NCI-H510A (cell line): ENCODE results near the gene JAZF1.
A peak's percentile ranks its signal among the peaks of the same experiment; 100 is the strongest.
"Not testable (repeated sequence)": the region's sequence is repeated elsewhere in the genome, so short reads cannot be mapped to it uniquely, and the experiment has no call there.

ENCODE experiments used
- DNase-seq: peaks from one replicate; lab custom pipeline; 2025; lab: John Stamatoyannopoulos, UW

Gene JAZF1

GRCh38 chr7:27940341-27940740 is 240.3 kb downstream of the JAZF1 start:
- no peak for DNase-seq

- DNase-seq, result no peak
Observed at GRCh38 chr7:27939893-27940292, 240.7 kb downstream of the JAZF1 start.

- no peak for DNase-seq
Observed at GRCh38 chr7:27936768-27937102, 243.9 kb downstream of the JAZF1 start.

GRCh38 chr7:27936047-27936767 is 244.4 kb downstream of the JAZF1 start:
- no peak for DNase-seq

GRCh38 chr7:27933671-27934565 is 246.7 kb downstream of the JAZF1 start:
- DNase-seq, result no peak

GRCh38 chr7:27930910-27931476 is 249.6 kb downstream of the JAZF1 start:
- DNase-seq, result no peak

GRCh38 chr7:27929127-27929526 is 251.5 kb downstream of the JAZF1 start:
- no peak for DNase-seq

GRCh38 chr7:27928001-27928400 is 252.6 kb downstream of the JAZF1 start:
- no peak for DNase-seq

GRCh38 chr7:27925573-27926201 is 254.9 kb downstream of the JAZF1 start:
- DNase-seq, result no peak

- no peak for DNase-seq
Observed at GRCh38 chr7:27923642-27923980, 257.0 kb downstream of the JAZF1 start.

GRCh38 chr7:27922907-27923641 is 257.5 kb downstream of the JAZF1 start:
- no peak for DNase-seq

GRCh38 chr7:27922389-27922788 is 258.2 kb downstream of the JAZF1 start:
- DNase-seq, result not testable (repeated sequence)

- DNase-seq, result peak; percentile 6
Observed at GRCh38 chr7:27921081-27921836, 259.3 kb downstream of the JAZF1 start.

- no peak for DNase-seq
Observed at GRCh38 chr7:27920281-27920946, 260.2 kb downstream of the JAZF1 start.

- DNase-seq, result no peak
Observed at GRCh38 chr7:27918503-27918902, 262.1 kb downstream of the JAZF1 start.

- no peak for DNase-seq
Observed at GRCh38 chr7:27917774-27918314, 262.8 kb downstream of the JAZF1 start.

GRCh38 chr7:27917119-27917518 is 263.5 kb downstream of the JAZF1 start:
- DNase-seq, result peak; percentile 28

- DNase-seq, result no peak
Observed at GRCh38 chr7:27916372-27916771, 264.2 kb downstream of the JAZF1 start.

GRCh38 chr7:27914409-27914808 is 266.2 kb downstream of the JAZF1 start:
- DNase-seq, result no peak

- no peak for DNase-seq
Observed at GRCh38 chr7:27912751-27913150, 267.8 kb downstream of the JAZF1 start.
